ENCODE measurements around the gene PKM.

PKM gene

DNA sequence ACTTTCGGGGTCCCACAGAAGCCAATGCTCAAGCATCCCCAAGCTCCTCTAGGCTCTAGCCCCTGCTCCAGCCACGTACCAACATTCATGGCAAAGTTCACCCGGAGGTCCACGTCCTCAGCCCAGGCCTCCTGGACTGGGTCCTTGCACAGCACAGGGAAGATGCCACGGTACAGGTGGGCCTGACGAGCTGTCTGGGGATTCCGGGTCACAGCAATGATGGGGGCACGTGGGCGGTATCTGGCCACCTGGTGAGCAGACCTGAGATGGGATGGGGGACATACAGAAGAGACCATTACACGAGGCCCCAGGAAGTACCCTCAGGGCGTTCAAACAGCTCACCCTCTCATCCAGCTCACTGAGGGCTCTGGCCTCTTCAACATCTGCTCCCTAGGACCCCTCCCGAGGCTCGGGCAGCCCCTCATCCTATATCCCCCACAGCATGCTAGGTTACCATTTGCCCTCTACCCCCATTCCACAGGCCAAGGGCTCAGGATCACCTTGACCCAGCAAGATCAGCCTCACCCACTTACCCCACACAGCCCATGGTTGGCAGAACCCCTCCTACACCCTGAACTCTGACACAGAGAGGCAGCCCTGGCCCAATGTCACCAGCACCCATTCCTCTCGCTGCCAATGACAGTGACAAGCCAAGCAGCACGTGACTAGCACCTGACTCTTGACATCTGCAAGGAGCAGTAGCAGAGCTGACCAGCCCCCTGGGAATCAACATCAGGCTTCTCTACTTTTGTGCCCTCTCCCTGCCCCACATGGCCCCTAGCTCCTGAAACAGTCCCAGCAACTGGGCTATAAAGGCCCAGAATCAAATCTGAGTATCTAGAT lies 30.4 kb downstream of the PKM start:
- no peak for DNase-seq (ENCODE audit: low spot score)

DNA sequence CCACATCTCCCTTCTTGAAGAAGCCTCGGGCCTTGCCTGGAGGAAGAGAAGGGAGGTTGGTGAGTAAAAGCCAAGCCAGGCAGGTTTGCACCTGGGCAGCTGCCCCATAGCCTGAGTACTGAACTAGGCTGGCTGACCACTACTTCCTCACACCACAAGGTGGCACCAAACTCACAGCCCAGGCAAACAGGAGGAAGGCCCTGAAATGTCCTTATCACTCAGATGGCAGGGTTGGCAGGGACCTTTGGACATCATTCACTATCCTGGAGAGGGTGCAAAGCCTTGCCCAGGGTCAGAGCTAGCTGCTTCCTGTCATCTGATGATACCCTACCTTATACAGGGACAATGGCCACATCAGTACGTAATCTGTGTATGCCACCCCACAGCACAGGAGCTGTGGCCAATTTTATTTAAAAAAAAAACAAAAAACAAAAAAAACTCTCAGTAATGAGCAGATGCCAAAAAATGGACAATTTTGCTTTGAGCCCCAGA lies 31.2 kb downstream of the PKM start:
- DNase-seq (ENCODE audit: low spot score): peak; percentile 80

DNA sequence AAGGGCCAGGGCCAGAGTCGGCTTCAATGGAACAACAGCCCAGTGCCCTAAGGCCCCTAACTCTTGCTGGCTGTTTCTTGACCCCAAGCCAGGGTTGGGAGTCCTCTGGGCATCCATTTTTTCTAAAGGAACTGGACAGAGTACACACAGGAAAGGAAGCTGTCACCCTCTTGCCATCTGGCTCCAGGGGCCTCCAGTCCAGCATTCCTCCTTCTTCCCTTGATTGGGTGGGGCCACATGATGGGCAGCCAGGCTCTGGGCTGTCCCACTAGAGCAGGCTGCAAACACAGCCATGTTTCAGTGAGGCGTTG lies 31.8 kb downstream of the PKM start:
- no peak for DNase-seq (ENCODE audit: low spot score)

DNA sequence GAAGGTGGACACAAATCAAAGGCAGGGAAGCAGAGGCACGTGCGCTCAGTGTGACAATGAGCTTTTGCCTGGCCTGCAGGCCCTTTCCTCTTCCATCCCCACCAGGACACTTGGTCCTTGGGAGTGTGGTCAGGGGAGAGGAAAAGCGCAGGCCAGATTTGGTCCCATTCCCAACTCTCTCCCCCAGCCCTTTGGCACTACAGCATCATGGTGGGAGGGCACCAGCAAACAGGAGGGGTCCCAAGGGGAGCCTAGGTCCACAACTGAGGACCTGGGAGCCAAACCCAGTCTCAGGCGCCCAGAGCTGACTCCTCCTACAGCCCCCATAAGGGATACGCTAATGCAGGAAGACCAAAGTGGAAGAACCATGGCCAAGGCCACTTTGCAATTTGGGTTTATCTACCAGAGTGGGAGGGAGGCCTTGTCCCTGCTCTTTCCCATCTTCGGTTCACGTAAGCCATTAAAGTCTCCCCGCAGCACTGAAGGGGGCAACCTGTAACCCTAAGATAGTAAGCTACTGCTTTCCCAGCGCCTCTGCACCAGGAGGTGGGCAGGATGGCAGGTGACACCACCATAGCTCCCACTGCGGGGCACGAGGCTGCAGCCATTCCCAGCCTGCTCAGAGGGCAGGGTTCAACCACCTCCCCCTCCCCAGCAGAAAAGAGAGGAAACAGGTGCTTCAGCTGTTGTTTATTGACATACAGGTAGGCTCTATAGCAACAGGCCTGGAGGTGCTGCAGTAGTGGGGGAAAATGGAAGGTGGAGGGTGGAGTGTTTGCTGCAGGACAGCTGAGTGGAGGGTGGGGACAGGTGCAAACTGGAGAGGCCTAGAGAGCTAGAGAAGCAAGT lies 32.4 kb downstream of the PKM start:
- DNase-seq (ENCODE audit: low spot score): no peak

DNA sequence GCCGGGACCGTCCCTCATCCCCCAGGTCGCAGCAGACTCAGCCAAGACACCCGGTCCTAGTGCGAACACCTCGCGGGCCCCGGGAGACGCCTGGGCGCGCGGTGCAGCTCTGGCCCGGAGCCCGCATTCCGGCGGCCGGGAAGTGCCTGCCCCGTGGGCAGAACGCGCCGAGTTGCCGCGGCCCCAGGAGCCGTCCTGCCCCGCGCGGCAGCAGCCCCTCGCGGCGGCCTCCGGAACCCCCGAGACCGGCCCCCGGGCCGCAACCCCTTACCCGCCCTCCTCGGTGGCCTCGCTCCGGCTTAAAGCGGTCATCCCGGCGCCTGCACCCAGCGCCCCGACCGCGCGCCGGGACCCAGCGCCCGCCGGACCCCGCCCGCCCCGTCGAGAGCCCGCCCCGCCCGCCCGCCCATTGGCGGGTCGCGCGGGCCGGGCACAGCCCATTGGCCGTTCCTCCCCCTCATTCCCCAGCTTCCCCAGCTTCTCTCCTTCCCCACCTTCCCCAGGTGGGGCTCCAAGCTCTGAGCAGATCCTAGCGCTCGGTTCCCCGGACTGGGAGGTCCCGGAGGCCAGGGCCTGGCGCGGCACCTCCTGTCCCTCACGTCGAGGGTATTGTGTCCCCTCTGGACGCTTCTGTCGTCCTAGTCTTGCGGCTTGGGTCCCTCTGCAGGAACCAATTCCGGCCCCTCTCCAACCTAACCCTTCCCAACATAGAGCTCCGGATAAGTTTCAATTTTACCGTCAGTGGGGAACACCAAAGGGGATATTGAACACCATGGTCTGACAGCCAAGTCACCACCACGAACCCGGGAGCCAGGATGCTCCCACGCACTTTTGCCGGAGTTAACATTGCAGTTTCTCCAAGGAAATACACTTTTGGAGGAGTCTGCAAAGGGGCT lies 33.3 kb downstream of the PKM start, which contains the start of gene GRAMD2A:
Gene GRAMD2A, minus strand, starts transcription at position 328 of the 896 bp plus-strand sequence.
- peak; percentile 92 for DNase-seq (ENCODE audit: low spot score)

DNA sequence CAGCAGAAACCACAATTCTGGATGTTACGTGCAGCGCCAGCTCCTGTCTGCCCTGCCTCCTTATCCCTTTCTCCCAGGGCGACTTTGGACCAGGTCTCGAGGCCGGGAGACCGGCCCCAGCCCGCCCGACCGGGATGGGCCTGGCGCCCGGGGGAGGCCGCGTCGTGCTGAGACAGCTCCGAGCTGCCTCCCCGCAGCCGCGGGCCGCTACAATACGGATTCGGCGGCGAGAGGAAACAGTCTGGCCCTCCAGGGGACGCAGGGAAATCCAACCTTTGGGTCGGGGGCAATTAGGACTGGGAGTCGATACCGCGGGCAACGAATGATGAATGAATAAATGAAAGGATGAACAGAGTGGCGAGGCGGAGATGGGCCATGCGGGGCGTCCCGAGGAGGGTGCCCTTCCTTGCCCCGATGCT lies 33.9 kb downstream of the PKM start:
- DNase-seq (ENCODE audit: low spot score): no peak

DNA sequence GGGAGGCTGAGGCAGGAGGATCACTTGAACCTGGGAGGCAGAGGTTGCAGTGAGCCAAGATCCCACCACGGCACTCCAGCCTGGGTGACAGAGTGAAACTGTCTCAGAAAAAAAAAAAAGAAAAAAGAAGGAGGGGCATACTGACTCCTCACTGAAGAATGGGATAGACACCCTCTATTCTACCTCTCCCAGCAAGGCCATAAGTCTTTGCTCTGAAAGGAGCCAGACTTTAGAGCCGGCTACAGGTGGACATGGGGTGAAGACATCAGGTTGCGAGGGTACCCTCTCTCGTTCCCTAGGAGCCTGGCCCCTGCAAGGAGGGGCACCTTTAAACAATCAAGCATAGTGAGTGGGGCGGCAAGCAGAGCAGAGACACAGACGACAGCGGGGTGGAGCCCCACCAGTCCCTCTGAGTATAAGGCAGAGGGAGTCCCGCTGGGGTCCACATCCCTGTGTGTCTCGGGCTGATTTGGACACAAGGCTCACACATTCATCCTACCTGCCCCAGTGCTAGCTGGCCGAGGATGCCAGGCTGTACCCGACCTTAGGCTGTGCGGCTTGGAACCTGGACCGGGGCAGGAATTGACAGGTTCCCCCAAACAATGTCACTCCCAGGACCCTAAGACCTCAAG lies 34.5 kb downstream of the PKM start:
- no peak for DNase-seq (ENCODE audit: low spot score)

DNA sequence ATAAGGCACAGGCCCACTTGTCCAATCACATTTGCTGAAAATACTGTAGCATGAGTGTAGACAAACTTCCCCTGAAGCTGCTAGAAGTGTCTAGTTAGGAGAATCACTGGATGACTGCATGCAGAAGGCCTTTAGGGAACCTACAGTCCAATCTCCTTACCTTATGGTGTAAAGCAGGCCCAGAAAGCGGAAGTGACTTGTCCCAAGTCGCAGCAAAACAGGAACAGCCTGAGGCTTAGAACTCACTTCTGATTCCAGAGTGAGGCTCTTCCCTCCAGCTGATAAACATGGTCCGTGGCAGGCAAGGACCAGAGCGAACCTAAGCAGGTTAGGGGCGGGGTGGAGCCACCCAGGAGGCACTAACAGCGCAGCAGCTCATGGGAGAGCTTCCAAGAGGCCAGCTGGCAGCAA lies 35.9 kb downstream of the PKM start:
- no peak for DNase-seq (ENCODE audit: low spot score)

DNA sequence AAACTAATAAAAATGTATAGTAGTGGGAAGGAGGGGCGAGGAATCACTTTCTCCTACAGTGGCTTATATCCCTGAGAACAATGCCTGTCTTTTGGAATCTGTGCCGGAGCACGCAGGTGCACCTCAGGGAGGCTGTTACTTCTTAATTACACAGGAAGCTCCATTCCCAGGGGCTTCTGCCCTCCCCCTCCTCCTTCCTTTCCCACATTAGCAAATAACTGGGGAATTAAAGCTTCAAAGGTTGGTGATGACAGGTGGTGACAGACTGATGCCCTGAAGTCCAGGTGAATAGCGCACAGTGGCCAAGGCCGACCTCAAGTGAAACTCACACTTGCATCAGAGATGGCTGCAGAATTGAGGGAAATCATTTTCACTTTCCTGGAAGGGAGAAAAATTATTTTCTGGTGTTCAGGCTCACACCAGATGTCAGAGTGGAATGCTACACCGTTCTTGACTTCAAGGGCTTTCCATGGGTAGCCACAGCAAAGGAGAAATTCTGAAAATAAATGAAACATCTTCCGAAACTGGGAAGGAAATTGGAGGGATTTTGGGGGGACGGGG lies 37.1 kb downstream of the PKM start:
- DNase-seq (ENCODE audit: low spot score): no peak

DNA sequence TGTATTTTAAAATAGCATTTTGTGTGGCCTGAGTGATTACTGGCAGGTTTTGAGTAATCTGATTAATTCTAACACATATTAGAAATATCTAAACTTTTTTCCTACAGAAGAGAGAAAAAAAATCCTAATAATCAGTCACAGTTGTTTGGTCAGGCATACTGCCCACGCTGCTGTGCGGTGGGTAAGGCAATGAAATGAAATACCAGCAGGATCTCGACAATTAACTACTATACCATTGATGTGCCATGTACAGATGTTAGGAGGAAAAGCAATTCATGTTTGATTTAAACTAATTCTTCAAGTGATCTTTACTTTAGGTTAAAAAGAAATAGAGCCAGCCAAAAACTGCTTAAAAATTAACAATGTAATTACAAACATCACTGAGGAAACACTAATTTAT lies 38.6 kb downstream of the PKM start:
- DNase-seq (ENCODE audit: low spot score): no peak

DNA sequence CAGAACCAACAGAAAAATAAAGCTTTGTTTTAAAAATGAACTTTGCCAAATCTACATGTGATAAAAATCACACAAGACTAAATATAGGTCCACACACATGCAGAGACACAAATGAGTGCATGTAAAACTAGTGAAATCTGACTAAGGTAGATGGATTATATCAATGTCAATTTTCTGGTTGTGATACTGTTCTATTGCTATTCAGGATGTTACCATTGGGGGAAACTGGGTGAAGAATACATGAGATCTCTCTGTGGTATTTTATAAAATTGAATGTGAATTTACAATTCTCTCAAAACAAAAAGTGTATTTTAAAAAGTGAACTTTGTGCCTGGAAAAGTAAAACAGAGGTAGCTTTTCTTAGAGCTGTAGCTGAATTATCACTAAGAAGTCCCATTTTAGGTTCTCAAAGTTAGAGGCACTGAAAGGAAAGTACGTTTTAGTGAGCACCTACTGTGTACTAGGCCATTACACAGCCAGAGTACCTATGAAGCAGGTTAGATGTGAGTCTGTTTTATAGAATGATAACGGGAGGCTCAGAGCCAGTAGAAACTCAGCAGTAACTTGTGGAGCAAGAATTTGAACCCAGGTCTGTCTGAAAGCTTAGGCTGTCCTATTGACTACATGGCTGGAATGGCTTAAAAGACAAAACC lies 41.6 kb downstream of the PKM start:
- DNase-seq (ENCODE audit: low spot score): no peak

DNA sequence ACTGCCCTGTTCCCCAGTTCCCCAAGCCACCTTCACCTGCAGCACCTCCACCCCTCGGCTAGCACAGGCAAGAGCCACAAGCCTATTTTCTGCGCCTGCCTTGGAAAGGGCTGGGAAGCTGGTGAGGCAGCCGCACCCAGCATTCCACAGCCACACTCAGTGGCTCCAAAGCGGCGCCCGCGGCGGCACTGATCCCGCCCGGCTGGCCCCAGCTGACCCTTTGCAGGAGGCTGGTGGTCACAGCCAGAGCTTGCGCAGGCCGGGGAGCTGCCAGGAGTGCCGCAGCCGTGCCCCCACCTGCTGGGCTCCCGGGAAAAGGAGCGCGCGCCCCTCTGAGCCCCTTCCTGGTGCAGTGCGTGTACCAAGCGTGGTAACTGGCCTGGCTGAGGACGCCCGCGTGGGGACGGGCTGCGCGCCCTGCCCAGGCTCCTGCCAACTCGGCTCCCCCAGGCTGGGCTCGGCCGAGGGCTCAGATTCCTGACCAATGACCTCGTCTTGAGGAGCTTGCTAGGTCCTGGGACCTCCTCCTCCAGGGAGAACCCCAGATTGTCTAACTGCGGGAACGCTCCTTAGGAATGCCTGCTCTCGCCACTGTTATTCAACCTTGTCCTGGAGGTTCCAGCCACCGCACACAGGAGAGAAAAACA lies 46.7 kb downstream of the PKM start:
- no peak for DNase-seq (ENCODE audit: low spot score)

DNA sequence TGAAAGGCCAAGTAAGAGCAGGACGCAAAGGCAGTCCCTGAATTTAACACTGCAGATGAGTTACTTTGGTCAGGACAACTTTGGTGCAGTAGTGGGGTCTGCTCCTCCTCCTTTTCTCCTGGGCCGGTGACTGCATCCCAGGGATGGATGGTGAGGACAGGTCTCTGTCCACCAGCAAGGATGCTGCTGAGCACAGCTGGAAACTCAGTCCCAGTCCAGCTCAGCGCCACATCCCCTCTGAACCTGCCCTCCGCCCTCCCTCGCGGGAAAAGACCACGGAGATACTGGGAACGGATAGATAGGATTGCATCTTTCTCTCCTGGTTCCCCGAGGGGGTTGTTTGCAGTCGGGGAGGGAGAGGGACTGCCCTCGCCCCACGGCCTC lies 47.2 kb downstream of the PKM start:
- no peak for DNase-seq (ENCODE audit: low spot score)

DNA sequence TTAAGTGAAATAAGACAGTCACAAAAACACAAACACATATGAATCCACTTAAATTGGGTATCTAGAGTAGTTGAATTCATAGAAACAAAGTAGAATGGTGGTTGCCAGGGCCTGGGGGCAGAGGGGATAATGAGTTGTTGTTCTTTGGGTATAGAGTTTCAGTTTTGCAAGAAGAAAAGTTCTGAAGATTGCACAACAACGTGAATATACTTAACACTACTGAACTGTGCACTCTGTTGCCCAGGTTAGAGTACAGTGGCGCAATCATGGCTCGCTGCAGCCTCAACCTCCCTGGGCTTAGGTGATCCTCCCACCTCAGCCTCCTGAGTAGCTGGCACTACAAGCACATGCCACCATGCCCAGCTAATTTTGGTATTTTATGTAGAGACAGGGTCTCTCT lies 48.3 kb downstream of the PKM start:
- no peak for DNase-seq (ENCODE audit: low spot score)

DNA sequence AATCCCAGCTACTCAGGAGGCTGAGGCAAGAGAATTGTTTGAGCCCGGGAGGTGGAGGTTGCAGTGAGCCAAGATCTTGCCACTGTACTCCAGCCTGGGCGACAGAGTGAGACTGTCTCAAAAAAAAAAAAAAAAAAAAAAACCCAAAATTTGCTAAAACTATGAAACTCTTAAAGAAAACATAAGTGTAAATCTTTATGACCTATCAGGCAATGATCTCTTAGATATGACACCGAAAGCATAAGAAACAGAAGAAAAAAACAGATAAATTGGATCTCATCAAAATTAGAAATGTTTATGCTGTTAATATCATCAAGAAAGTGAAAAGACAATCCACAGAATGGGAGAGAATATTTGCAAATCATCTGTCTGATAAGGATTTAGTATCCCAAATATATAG lies 48.7 kb downstream of the PKM start:
- DNase-seq (ENCODE audit: low spot score): no peak

DNA sequence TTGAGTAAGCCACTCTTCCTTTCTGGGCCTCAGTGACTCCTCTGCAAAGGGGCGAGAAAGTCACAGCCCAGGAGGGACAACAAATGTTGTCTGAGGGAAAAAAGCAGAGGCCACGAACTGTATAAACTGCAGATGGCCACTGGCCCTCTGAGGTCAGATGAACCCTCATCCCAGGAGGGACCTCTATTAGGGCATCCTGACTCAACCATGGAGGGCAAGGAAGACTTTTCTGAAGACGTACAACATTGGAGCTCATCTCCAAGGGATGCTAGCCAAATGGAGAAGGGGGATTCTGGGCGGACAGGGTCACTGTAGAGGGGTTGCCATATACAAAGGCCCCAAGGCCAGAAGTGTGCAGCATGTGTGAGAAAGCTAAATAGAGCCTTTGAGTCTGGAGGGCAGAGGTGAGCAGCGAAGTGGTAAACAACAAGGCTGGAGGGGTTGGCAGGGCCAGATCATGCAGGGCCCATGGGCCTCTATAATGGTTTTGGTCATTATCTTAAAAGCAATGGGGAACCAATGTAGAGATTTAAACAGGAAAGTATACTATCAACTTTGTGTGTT lies 50.1 kb downstream of the PKM start:
- DNase-seq (ENCODE audit: low spot score): no peak

DNA sequence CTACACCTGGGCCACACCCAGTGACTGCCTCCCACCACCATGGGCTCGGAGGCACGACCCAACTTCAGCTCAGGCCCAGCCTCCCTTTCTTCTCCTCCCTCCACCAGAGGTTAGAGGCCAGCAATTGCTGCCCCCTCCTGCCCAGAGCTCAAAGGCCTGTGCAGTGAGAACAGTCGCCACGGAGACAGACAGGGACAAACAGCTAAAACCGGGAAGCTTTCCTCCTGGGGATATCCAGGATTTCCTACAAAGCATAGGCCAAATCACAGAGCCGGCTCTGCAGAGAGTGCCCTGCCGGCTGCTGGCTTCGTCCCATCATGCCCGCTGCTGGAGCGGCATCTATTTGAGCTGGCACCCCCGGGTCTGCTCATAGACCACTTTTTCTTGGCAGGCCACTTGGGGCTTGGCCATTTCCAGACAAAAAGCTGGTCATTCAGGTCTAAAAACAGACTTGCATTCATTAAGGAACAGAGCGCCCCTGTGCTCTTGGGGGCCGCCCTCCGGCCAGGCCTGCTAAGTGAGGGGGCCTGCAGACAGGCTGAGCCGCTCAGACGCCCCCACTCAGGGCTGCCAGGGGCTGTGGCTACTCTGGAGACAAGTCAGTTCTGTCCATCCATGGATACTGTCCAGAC lies 50.9 kb downstream of the PKM start:
- DNase-seq (ENCODE audit: low spot score): peak; percentile 59

DNA sequence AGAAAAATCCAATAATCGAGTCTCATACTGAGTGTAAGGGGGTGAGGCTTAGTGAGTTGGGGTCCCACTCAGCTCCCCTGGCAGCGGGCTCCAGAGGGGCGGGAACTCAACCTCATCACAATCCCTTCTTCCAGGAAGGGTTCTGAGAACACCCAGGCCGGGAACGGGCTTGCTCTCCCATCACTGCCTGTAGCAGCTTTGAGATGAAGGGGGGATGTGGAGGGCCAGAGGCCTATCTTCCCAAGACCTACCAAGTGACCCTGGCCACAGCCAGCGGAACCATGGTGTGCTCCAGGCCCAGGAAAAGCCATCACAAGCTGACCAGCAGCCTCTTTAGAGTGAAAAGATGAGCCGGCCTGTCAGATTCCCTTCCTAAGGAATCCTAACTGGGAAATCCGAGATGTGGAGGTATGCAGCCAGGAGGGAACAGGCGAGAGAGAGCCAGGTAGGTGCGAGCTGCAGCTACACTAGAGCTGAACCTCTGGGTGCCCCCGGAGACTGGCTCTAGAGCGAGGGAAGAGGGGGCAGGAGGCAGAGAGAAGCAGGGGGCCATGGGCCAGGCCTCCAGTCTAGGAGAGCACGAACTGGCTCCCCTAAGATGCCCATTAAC lies 51.9 kb downstream of the PKM start:
- DNase-seq (ENCODE audit: low spot score): no peak

DNA sequence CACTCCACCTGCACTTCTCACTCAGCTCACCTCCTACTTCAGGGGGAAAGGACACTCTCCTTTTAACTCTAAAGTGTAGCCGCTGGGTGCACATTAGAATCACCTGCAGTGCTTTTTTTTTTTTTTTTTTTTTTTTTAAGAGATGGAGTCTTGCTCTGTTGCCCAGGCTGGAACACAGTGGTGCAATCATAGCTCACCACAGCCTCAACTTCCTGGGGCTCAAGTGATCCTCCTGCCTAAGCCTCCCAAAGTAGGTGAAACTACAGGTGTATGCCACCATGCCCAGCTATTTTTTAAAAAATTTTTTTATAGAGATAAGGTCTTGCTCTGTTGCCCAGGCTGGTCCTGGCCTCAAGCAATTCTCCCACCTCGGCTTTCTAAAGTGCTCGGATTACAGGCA lies 54.2 kb downstream of the PKM start:
- no peak for DNase-seq (ENCODE audit: low spot score)
